GM19463 (cell line): ENCODE measurements around the gene HERC6.
A peak's percentile ranks its signal among the peaks of the same experiment; 100 is the strongest.
"Not testable (repeated sequence)": the region's sequence is repeated elsewhere in the genome, so short reads cannot be mapped to it uniquely, and the experiment has no call there.

Source experiments
- ATAC-seq: cut with Tn5 transposase; IDR thresholded peaks from one replicate; pipeline ENCODE4 v1.9.1; 2021; ENCODE audit warnings: mild to moderate bottlenecking, moderate library complexity; ENCODE audit not compliant: unreplicated experiment

HERC6 gene

GRCh38 chr4:88382621-88383020, 4.0 kb downstream of the HERC6 start:
- ATAC-seq, result peak; percentile 33

- ATAC-seq, result no peak
These were observed 11.5 kb downstream of the HERC6 start for GRCh38 chr4:88390128-88390527.

GRCh38 chr4:88391703-88392102, 13.1 kb downstream of the HERC6 start:
- no peak for ATAC-seq

- no peak for ATAC-seq
These were observed 18.0 kb downstream of the HERC6 start for GRCh38 chr4:88396681-88397080.

GRCh38 chr4:88398381-88398780, 19.7 kb downstream of the HERC6 start:
- no peak for ATAC-seq

GRCh38 chr4:88409206-88409605, 30.6 kb downstream of the HERC6 start:
- no peak for ATAC-seq

- no peak for ATAC-seq
These were observed 31.1 kb downstream of the HERC6 start for GRCh38 chr4:88409789-88410188.

- peak; percentile 75 for ATAC-seq
These were observed 32.9 kb downstream of the HERC6 start for GRCh38 chr4:88411491-88412096.

GRCh38 chr4:88413801-88414200, 35.1 kb downstream of the HERC6 start:
- no peak for ATAC-seq

GRCh38 chr4:88414755-88415154, 36.1 kb downstream of the HERC6 start:
- no peak for ATAC-seq

- no peak for ATAC-seq
These were observed 37.3 kb downstream of the HERC6 start for GRCh38 chr4:88415982-88416381.

- ATAC-seq, result no peak
These were observed 39.8 kb downstream of the HERC6 start for GRCh38 chr4:88418411-88418810.

- peak; percentile 72 for ATAC-seq
These were observed 41.2 kb downstream of the HERC6 start for GRCh38 chr4:88419874-88420273.

GRCh38 chr4:88420844-88421243, 42.2 kb downstream of the HERC6 start:
- no peak for ATAC-seq

GRCh38 chr4:88422403-88422802, 43.8 kb downstream of the HERC6 start:
- ATAC-seq, result no peak

- no peak for ATAC-seq
These were observed 50.7 kb downstream of the HERC6 start for GRCh38 chr4:88429401-88429800.

GRCh38 chr4:88435987-88436693, 57.5 kb downstream of the HERC6 start:
- ATAC-seq, result no peak

GRCh38 chr4:88437873-88438272, 59.2 kb downstream of the HERC6 start:
- not testable (repeated sequence) for ATAC-seq

GRCh38 chr4:88439161-88439760, 60.6 kb downstream of the HERC6 start:
- ATAC-seq, result no peak

GRCh38 chr4:88440146-88440545, 61.5 kb downstream of the HERC6 start:
- ATAC-seq, result no peak

- no peak for ATAC-seq
These were observed 63.0 kb downstream of the HERC6 start for GRCh38 chr4:88441696-88442095.

GRCh38 chr4:88442689-88443191, 64.1 kb downstream of the HERC6 start:
- no peak for ATAC-seq
